Karpas-422 (cell line): ENCODE measurements around the gene MRPS31. TPM values are rescaled to one million over a fixed set of nuclear protein-coding genes. Genes with fewer than 3 reads are reported as not detected.

ENCODE experiments used
- DNase-seq: peaks from one replicate; pipeline ENCODE4 v3.0.0-alpha.2; 2015
- H2AFZ ChIP-seq: fragments of 200-600 bp; sonication (generic); 2 replicates; pipeline ENCODE4 v1.6.1; 2014; ENCODE audit warnings: antibody characterized with exemption, low read length, mixed read lengths
- H3K27ac ChIP-seq: fragments of 200-600 bp; sonication (generic); 2 replicates; pipeline ENCODE4 v1.5.1; 2014; ENCODE audit warnings: mild to moderate bottlenecking, low read length, moderate library complexity
- H3K27me3 ChIP-seq: fragments of 200-600 bp; sonication (generic); 2 replicates; pipeline ENCODE4 v1.6.1; 2014; ENCODE audit warnings: low read length, mixed read lengths
- H3K36me3 ChIP-seq: fragments of 200-600 bp; sonication (generic); 2 replicates; pipeline ENCODE4 v1.6.1; 2014; ENCODE audit warnings: low read length, mixed read lengths; ENCODE audit not compliant: insufficient read depth
- H3K4me1 ChIP-seq: fragments of 200-600 bp; sonication (generic); 2 replicates; pipeline ENCODE4 v1.6.1; 2014; ENCODE audit warnings: mild to moderate bottlenecking, low read length, mixed read lengths
- H3K4me2 ChIP-seq: fragments of 200-600 bp; sonication (generic); 2 replicates; pipeline ENCODE4 v1.6.1; 2014; ENCODE audit warnings: low read length, low read depth, mild to moderate bottlenecking; ENCODE audit not compliant: poor library complexity, severe bottlenecking
- H3K4me3 ChIP-seq: fragments of 200-600 bp; sonication (generic); 2 replicates; pipeline ENCODE4 v1.5.1; 2014; ENCODE audit warnings: mild to moderate bottlenecking, antibody characterized with exemption, low read length, mixed read lengths
- H3K79me2 ChIP-seq: fragments of 200-600 bp; sonication (generic); 2 replicates; pipeline ENCODE4 v1.6.1; 2014; ENCODE audit warnings: mild to moderate bottlenecking, low read length, mixed read lengths
- H3K9ac ChIP-seq: fragments of 200-600 bp; sonication (generic); 2 replicates; pipeline ENCODE4 v1.6.0; 2014; ENCODE audit warnings: low read length
- H3K9me2 ChIP-seq: fragments of 200-600 bp; sonication (generic), shearing (Covaris generic); replicated peaks from 2 replicates; pipeline ENCODE4 v1.6.0; 2014; ENCODE audit warnings: mild to moderate bottlenecking, low read length, moderate library complexity; ENCODE audit not compliant: insufficient read depth
- H3K9me3 ChIP-seq: fragments of 300-700, 200-600 bp; sonication (generic); 2 replicates; pipeline ENCODE4 v1.6.1; 2014; ENCODE audit warnings: low read length, mixed read lengths
- H4K20me1 ChIP-seq: fragments of 200-600 bp; sonication (generic); 2 replicates; pipeline ENCODE4 v1.6.1; 2014; ENCODE audit warnings: mild to moderate bottlenecking, antibody characterized with exemption, low read length, low read depth; ENCODE audit not compliant: insufficient read depth
- small RNA-seq: library from RNA; depleted of rRNA; stranded (forward); fragments of <200 nt; gene quantifications from one replicate; pipeline ENCODE3, GENCODE V24; 2014
- total RNA-seq: library from RNA; depleted of rRNA; stranded (reverse); fragments of >200 nt; shearing (Covaris generic); gene quantifications from 2 replicates; pipeline ENCODE4 v1.2.3, GENCODE V29; 2014; ENCODE audit warnings: low replicate concordance; rRNA removed

Gene MRPS31
- total RNA-seq, 1 experiment from 2014 or later, result 52.6 TPM

GRCh38 chr13:40681341-40682146 lies 89.4 kb downstream of the MRPS31 start:
- H3K9me2 ChIP-seq, result no peaks in the 10 kb centered on the region
- H3K79me2 ChIP-seq, result no peaks in the 10 kb centered on the region
- peak overlapping the region; percentile 56 for H3K4me2 ChIP-seq
- no peaks in the 10 kb centered on the region for H3K27me3 ChIP-seq
- peaks cover 54% of the 10 kb centered on the region for H3K4me1 ChIP-seq
- peak overlapping the region; percentile 30; the same call in 1 of the 2 replicates for H3K4me3 ChIP-seq
- H4K20me1 ChIP-seq, result no peaks in the 10 kb centered on the region
- H3K27ac ChIP-seq, result peak overlapping the region; percentile 83
- no peaks in the 10 kb centered on the region for H3K36me3 ChIP-seq
- peak overlapping the region; percentile 37 for H3K9ac ChIP-seq
- no peak for DNase-seq
- H2AFZ ChIP-seq, result peak overlapping the region; percentile 60
- no peaks in the 10 kb centered on the region for H3K9me3 ChIP-seq

GRCh38 chr13:40680659-40681323 lies 90.2 kb downstream of the MRPS31 start:
- peak overlapping the region; percentile 30; the same call in 1 of the 2 replicates for H3K4me3 ChIP-seq
- H3K4me1 ChIP-seq, result peaks cover 50% of the 10 kb centered on the region
- H4K20me1 ChIP-seq, result no peaks in the 10 kb centered on the region
- H3K79me2 ChIP-seq, result no peaks in the 10 kb centered on the region
- no peaks in the 10 kb centered on the region for H3K9me2 ChIP-seq
- peak overlapping the region; percentile 60; the same call in 1 of the 2 replicates for H2AFZ ChIP-seq
- no peaks in the 10 kb centered on the region for H3K36me3 ChIP-seq
- peak overlapping the region; percentile 83 for H3K27ac ChIP-seq
- peak overlapping the region; percentile 56 for H3K4me2 ChIP-seq
- no peaks in the 10 kb centered on the region for H3K27me3 ChIP-seq
- no peak for DNase-seq
- H3K9me3 ChIP-seq, result no peaks in the 10 kb centered on the region
- peak overlapping the region; percentile 37 for H3K9ac ChIP-seq

- no peaks in the 10 kb centered on the region for H4K20me1 ChIP-seq
- peak overlapping the region; percentile 83 for H3K27ac ChIP-seq
- no peaks in the 10 kb centered on the region for H3K36me3 ChIP-seq
- no peaks in the 10 kb centered on the region for H3K79me2 ChIP-seq
- DNase-seq, result peak; percentile 65
- peak overlapping the region; percentile 56 for H3K4me2 ChIP-seq
- peak overlapping the region; percentile 92 for H2AFZ ChIP-seq
- no peaks in the 10 kb centered on the region for H3K9me2 ChIP-seq
- H3K27me3 ChIP-seq, result no peaks in the 10 kb centered on the region
- H3K9me3 ChIP-seq, result no peaks in the 10 kb centered on the region
- H3K4me1 ChIP-seq, result peaks cover 48% of the 10 kb centered on the region
- H3K9ac ChIP-seq, result peak overlapping the region; percentile 50
- H3K4me3 ChIP-seq, result no peak overlapping the region
These were observed 91.5 kb downstream of the MRPS31 start for GRCh38 chr13:40679480-40679985.

Small RNA genes lying within 50 kb of the gene (small RNA-seq; reads per million reads assigned to genes)
- gene MIR320D1 (not detected), gene MIR621 (not detected), gene RF00017 (not detected)

Other genes with a start within 250 kb of the MRPS31 start
- gene FOXO1, start 104.5 kb downstream of the MRPS31 start, total RNA-seq, result 27.6 and 51.6 TPM in 2 replicates
- 25.3 and 44.5 TPM in 2 replicates for gene SLC25A15, start 18.4 kb upstream of the MRPS31 start, total RNA-seq
- gene ELF1, start 248.1 kb upstream of the MRPS31 start, total RNA-seq, result 66.1 and 84.0 TPM in 2 replicates